ENCODE measurements around the gene SLC66A1.
"Not testable (repeated sequence)": the region's sequence is repeated elsewhere in the genome, so short reads cannot be mapped to it uniquely, and the experiment has no call there.

SLC66A1 gene

GRCh38 chr1:19300211-19300610, 11.9 kb upstream of the SLC66A1 start:
- DNase-seq, result no peak

DNA sequence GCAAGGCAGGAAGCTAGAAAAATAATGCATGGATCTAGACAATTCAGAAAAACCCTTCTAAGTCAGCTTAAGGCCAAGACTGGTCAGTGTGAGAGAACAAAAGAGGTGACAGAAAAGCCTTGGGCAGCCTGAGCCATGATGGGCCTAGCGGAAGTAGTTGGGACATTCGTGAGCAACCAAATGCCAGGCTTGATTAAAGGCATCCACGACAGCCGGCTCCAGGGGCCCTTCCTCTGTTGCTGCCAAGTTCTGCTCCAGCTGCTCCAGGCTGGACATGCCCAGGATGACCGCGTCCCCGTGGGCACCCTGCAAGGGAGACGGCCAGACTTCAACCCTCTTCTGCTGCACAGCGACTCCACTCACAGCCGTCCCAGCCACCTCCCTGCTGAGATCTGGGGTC, 8.0 kb upstream of the SLC66A1 start:
- not testable (repeated sequence) for DNase-seq

GRCh38 chr1:19305880-19306279, 6.2 kb upstream of the SLC66A1 start:
- DNase-seq, result no peak

DNA sequence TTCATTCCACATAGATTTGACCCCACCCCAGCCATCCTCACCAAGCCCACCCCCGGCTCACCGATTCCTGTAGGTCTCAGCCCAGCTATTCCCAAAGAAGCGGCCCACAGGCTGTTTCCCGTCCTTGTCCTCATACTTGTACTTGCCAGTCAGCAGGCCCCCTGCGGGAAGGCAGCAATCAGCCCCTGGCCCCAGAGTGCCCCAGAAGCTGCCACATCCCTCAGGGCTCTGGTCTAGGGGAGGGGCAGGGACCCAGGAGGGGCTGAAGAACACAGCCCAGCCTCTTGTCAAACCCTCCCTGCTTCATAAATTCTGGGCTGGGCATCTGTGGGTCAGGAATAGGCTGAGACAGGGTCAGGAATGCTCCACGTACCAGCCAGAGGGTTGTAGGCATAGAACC, 5.2 kb upstream of the SLC66A1 start:
- DNase-seq, result no peak

DNA sequence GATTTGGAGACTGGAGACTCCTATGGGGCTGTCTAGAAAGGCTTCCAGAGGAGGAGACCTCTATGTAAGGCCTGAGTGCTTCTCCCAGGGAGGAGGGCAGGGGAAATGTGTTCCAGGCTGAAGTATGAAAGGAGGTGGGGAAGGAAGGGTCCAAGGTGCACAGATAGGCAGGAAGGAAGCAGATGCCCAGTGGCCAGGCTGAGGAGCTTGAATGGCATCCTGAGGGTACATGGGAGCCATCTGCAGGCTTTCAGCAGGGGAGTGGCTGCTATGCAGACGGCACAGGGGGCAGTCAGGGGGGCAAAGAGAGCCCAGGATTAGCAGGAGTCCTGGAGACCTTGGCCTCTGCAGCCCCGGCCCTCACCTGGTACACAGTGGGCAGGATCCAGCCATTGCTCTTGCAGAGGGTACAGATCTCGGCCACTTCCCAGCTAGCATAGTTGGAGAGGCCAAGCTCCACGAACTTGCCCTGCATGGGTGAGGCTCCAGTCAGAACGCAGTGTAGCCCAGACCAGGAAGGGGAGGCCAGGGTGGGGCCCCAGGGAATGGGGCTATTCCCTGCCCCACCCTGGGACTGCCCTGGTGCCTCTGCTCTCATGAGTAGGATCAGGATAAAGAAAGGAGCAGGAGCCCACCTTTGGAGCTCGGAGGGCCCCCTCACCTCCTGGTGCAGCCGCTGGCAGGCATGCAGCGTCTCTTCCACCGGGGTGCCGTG, 4.2 kb upstream of the SLC66A1 start:
- no peak for DNase-seq

GRCh38 chr1:19308509-19308907, 3.6 kb upstream of the SLC66A1 start:
- no peak for DNase-seq

DNA sequence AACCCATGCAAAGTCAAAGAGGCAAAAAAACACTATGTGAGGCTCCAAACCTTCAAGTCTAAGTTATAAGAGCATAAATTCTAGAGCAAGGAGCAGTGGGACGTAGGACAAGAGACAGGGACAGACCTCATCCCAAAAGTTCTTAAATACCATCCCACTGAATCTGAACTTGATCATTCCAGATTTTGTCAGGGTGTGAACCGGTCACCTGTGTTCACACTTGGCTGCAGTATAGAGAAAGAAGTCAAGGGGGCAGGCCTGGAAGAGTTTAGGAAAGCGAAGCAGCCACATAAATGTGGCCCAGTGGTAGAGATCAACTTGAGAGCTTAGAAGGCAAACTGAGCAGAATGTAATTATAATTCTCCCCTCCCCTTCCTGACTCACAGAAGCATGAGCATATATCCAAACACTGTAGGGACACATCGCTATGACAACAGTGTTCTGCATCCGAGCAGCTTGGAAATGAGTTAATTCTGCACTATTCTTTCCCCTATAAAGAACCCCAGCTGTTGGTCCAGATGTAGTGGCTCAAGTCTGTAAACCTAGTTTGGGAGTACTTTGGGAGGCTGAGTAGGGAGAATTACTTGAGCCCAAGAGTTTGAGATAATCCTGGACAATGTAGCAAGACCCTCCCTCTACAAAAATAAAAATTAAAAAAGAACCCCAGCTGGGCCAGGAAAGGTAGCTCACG, 2.9 kb upstream of the SLC66A1 start:
- no peak for DNase-seq

- no peak for DNase-seq
Measured at GRCh38 chr1:19310061-19310460, 2.1 kb upstream of the SLC66A1 start.

GRCh38 chr1:19310720-19311502, 1.2 kb upstream of the SLC66A1 start:
- no peak for DNase-seq

DNA sequence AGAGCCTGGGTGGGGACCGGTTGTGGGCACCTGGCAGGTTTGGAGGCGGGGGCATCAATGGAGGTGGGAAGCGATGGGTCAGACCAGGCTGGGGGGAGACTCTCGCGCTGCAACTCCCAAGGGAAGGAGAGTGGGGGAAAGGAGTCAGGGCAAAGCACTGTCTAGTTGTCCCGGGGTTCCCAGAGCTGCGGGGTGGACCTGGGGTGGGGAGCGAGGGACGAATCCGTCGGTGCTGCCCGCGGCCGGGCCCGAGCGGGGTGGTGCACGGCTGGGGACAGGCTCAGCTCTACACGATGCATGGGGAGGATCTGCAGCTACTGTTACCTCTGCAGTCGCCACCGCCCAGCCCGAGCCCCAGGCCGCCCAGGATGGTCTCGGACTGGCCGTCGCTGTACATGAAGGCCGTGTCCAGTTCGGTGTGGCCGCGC, 609 bp upstream of the SLC66A1 start:
- no peak for DNase-seq

- DNase-seq, result no peak
Measured at GRCh38 chr1:19312782-19313635, 883 bp downstream of the SLC66A1 start.

DNA sequence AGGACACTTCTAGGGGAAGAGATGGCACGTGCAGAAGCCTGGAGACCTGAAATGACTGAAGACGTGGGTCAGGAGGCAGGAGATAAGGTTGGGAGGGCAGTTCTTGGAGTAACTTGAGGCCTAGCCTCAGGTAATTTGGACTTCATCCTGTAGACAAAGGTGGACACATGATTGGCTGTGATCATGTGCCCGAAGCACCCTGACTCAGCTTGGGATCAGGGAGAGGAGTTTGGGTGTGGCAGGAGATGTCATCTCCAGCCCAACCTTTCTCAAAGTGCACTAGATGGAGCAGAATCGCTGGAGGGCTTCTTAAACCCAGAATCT, 1.5 kb downstream of the SLC66A1 start:
- DNase-seq, result no peak

DNA sequence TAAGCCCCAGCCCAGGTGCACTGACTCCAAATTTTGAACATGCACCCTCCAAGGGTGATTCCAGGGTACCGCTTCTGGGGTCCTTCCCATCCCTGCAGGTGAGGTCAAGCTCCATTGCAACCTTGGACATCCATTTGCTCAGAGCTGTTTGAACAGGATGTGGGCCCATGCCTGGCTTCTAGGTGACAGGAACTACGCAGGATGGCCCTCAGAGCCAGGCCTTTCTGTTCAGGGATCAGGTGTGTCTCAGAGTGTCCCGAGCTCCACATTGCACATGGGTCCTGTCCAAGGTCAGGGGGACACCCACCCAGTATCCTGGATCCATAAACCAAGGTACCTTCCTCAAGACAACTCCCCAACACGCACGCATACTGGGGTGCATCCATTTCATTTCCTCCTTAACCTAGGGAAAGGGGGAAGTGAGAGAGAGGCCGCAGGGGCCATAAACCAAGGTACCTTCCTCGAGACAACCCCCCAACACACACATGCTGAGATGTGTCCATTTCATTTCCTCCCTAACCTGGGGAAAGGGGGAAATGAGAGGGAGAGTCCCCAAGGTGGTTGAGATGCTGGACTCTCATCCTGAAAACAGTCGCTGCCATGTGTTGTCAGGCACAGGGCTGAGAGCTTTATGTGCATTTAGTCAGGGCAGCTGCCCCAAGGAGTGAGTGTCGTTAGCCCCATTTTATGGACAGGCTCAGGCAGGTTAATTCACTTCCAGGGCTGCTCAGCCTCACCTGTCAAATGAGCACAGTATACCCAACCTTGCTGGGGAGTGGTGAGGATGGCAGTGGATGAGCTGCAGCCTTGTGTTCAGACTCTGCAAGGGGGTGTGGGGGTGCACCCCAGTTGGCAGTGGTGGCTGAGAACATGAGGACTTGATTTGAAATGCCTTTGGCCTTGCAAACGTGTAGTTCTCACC, 2.1 kb downstream of the SLC66A1 start:
- no peak for DNase-seq

GRCh38 chr1:19315378-19316198, 3.5 kb downstream of the SLC66A1 start:
- no peak for DNase-seq

DNA sequence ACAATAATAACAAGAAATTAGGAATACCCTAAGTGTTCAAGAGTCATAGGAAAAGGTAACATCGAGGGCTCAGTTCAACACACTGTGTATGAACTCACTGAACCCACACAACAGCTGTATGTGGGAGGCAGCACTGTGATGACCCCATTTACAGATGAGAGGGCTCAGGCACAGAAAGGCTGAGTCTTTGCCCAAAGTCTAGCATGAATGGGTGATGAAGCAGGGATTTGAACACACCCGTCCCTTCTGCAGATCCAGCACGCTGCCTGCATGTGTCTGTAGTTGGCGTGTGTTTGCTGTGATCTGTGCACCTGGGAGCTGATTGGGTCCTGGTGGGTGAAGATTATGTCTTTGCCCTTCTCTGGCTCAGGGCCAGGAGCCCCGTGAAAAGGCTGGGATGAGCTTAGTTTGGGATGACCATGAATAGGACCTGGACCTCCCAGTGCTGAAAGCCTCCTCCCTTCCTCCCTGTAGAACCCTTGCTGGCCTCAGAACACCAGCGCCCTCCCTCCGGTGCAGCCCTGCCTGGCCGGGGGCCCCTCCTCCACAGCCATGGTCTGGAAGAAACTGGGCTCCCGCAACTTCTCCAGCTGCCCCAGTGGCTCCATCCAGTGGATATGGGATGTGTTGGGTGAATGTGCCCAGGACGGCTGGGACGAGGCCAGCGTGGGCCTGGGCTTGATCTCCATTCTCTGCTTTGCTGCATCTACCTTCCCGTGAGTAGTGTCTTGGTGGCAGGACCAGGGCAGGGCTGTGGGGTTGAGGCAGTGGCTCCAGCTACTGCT, 5.2 kb downstream of the SLC66A1 start:
- DNase-seq, result no peak

GRCh38 chr1:19319196-19319595, 7.1 kb downstream of the SLC66A1 start:
- DNase-seq, result no peak

DNA sequence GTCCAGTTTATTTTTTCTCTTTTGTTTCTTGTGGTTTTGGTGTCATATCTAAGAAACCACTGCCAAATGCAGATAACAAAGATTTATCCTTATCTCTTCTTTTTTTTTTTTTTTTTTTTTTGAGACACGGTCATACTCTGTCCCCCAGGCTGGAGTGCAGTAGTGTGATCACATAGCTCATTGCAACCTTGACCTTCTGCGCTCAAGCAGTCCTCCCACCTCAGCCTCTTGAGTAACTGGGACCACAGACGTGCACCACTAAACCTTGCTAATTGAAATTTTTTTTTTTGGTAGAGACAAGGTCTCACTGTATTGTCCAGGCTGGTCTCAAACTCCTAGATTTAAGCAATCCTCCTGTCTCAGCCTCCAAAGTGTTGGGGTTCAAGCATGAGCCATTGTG, 8.9 kb downstream of the SLC66A1 start:
- no peak for DNase-seq

GRCh38 chr1:19322481-19322880, 10.4 kb downstream of the SLC66A1 start:
- no peak for DNase-seq

DNA sequence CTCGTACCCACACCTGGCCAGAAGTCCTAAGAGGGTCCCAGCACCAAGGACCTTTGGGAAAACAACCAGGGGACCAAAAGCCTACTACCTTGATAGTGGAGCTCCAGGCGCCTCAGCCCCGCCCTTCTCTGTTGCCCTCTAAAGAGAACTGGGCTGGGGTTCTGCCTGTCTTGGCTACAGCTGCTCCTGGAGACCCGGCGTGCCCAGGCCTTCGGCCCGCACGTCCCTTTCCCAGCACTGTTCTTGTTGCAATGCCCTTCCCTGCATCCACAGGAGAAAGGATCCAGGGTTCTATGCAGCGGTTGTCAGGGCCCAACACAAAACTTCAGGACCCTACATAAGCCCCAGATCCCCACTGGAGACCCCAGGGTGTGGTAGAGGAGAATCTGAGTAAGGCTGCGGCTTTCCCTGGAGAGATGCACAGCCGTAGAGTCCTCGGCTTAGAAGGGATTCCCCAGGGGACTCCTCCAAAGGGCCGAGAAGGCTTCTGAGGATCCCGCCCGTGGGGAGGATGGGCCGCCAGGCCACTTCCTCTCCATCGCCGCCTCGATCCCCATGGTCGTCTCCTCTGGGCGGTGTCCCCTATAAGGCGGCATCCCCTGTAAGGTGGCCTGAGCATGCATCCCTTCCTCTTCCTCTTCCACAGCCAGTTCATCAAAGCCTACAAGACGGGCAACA, 12.0 kb downstream of the SLC66A1 start:
- DNase-seq, result no peak

Data from right kidney (tissue), 1 donor.